ENCODE data around the gene PXDN.
"Not testable (repeated sequence)": the region's sequence is repeated elsewhere in the genome, so short reads cannot be mapped to it uniquely, and the experiment has no call there.

PXDN gene

GRCh38 chr2:1718339-1719220 lies 25.7 kb downstream of the PXDN start:
- DNase-seq = no peak

- no peak for DNase-seq
Measured at GRCh38 chr2:1717113-1717512, 27.2 kb downstream of the PXDN start.

GRCh38 chr2:1716441-1716840 lies 27.9 kb downstream of the PXDN start:
- no peak for DNase-seq

- not testable (repeated sequence) for DNase-seq
Measured at GRCh38 chr2:1716014-1716305, 28.4 kb downstream of the PXDN start.

GRCh38 chr2:1715184-1716013 lies 28.9 kb downstream of the PXDN start:
- DNase-seq = no peak

GRCh38 chr2:1714291-1715064 lies 29.8 kb downstream of the PXDN start:
- DNase-seq = no peak

- DNase-seq = no peak
Measured at GRCh38 chr2:1713839-1714236, 30.5 kb downstream of the PXDN start.

GRCh38 chr2:1713142-1713838 lies 31.0 kb downstream of the PXDN start:
- no peak for DNase-seq

GRCh38 chr2:1709946-1710560 lies 34.3 kb downstream of the PXDN start:
- DNase-seq = no peak

- no peak for DNase-seq
Measured at GRCh38 chr2:1709335-1709605, 35.0 kb downstream of the PXDN start.

GRCh38 chr2:1708476-1709334 lies 35.6 kb downstream of the PXDN start:
- no peak for DNase-seq

- no peak for DNase-seq
Measured at GRCh38 chr2:1707771-1708418, 36.4 kb downstream of the PXDN start.

GRCh38 chr2:1706089-1706841 lies 38.0 kb downstream of the PXDN start:
- not testable (repeated sequence) for DNase-seq

GRCh38 chr2:1705557-1706076 lies 38.7 kb downstream of the PXDN start:
- DNase-seq = no peak

- no peak for DNase-seq
Measured at GRCh38 chr2:1704631-1705556, 39.4 kb downstream of the PXDN start.

- DNase-seq = no peak
Measured at GRCh38 chr2:1702186-1702565, 42.1 kb downstream of the PXDN start.

- no peak for DNase-seq
Measured at GRCh38 chr2:1701556-1702185, 42.6 kb downstream of the PXDN start.

- no peak for DNase-seq
Measured at GRCh38 chr2:1701020-1701419, 43.3 kb downstream of the PXDN start.
